ENCODE data around the gene KRTAP4-7. TPM values are rescaled to one million over a fixed set of nuclear protein-coding genes. Genes with fewer than 3 reads are reported as not detected.
A peak's percentile ranks its signal among the peaks of the same experiment; 100 is the strongest.

KRTAP4-7 gene
- total and polyA plus RNA-seq, 2 of the 4 experiments (the other 2 are of a cell fraction), result not detected

DNA sequence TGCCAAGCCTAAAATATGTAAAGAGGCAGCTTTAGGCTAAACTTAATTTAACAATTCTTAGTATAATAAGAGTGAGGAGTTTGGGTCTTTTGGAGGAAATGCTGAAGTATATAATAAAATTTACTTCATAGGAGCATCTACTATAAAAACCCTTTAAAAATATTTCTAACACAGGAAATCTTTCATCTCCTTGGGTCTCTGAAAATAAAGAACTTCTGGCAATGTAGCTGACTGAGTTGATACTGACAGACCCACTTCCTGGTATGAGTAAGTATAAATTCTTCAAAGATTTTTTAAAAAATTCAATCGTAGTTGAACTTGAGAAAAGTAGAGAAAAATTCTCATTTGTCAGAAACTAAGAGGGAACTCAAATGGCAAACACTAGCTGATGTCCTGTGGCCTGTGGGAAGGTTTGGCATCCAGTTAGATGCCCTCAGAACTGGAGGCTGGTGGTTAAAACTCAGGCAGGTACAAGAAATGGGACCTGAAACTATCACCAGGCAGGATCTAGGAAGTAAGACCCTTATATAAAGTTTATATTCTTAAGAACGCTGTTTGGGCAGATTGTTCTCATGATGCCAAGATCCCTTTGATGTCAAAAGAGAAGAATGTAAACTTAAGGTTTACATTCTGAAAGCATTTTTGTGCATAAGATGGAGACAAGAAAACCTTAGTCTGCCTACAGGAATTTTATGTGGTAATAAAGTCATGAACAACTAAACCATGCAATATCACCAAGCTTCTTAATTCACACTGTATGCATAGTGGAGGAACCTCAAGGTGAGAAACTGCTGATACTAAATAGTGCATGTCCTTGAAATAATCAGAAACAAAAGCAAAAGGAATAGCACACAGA is 50.2 kb downstream of the KRTAP4-7 start:
- intact Hi-C loops (cut with micrococcal nuclease) (no loop called here), dilution Hi-C loops (cut with HindIII; ENCODE audit: low sequenced_read_pairs, unreplicated experiment) (no loop called here), in situ Hi-C loops (cut with MboI; ENCODE audit: low sequenced_read_pairs) (no loop called here)
- no TSS peak for BruUV-seq (replicated peaks)
- H3K4me2 ChIP-seq (ENCODE audit: low read depth, low read length), result peak overlapping the region; percentile 80; the same call in 1 of the 2 replicates
- no peak overlapping the region for H2AK9ac ChIP-seq (replicated peaks; ENCODE audit: low read depth, low read length, poor library complexity)
- H3K4ac ChIP-seq (ENCODE audit: low read depth, low read length), result peak overlapping the region; percentile 96
- H4K8ac ChIP-seq (ENCODE audit: low read depth in 2 of 2, low read length in 2 of 2), result peak overlapping the region; percentile 57 to 98
- H3K4me1 ChIP-seq (ENCODE audit: control insufficient read depth, insufficient read depth, low read length), result peaks cover 4% of the 10 kb centered on the region
- WGBS, 2 experiments (ENCODE audit: extremely low coverage in 2 of 2, insufficient read length in 1 of 2), result no CpG with 5 or more reads among the region's 2 CpGs
- H4K5ac ChIP-seq (ENCODE audit: low read depth, low read length), result peak overlapping the region; percentile 97
- H3K9me3 ChIP-seq (ENCODE audit: control insufficient read depth, insufficient read depth, low read length), result no peaks in the 10 kb centered on the region
- H3K23ac ChIP-seq (ENCODE audit: low read depth, low read length), result peak overlapping the region; percentile 95; the same call in 1 of the 2 replicates
- H3K4me3 ChIP-seq (ENCODE audit: insufficient read depth, low read depth, low read length), result no peak overlapping the region
- ChIA-PET CTCF (no interaction called here), POLR2A (ENCODE audit: unreplicated experiment) (no interaction called here)
- peak overlapping the region; percentile 95 for H3K56ac ChIP-seq (ENCODE audit: extremely low read depth, insufficient read depth, low read length)
- peak overlapping the region; percentile 92 for H3K14ac ChIP-seq (replicated peaks; ENCODE audit: low read depth, low read length)
- H3K36me3 ChIP-seq (ENCODE audit: control insufficient read depth, insufficient read depth, low read length), result no peaks in the 10 kb centered on the region
- peak overlapping the region; percentile 99 for H2BK5ac ChIP-seq (ENCODE audit: low read depth, low read length, poor library complexity, severe bottlenecking)
- H2BK15ac ChIP-seq (ENCODE audit: low read depth, low read length), result peak overlapping the region; percentile 97
- no peaks in the 10 kb centered on the region for H4K20me1 ChIP-seq (ENCODE audit: insufficient read depth, low read length)
- H3K18ac ChIP-seq (ENCODE audit: low read depth, low read length), result peak overlapping the region; percentile 99; the same call in 1 of the 2 replicates
- ATAC-seq (ENCODE audit: low read depth) (peak; percentile 77), DNase-seq (peak; percentile 71)
- TF ChIP-seq RCOR1 (IDR thresholded peaks at IDR 0.05; ENCODE audit: insufficient replicate concordance, low read length) (no peak), POLR2A (IDR thresholded peaks at IDR 0.05; ENCODE audit: low read depth, low read length) (no peak), FOS (IDR thresholded peaks at IDR 0.05; ENCODE audit: low read depth, low read length) (no peak), MAFK (IDR thresholded peaks at IDR 0.05; ENCODE audit: low read depth, low read length) (no peak), SMC3 (IDR thresholded peaks at IDR 0.05; ENCODE audit: low read depth, low read length) (no peak), BHLHE40 (IDR thresholded peaks at IDR 0.05; ENCODE audit: low read depth, low read length) (no peak), NFE2L2 (IDR thresholded peaks at IDR 0.05; ENCODE audit: low read depth, low read length) (no peak), RFX5 (IDR thresholded peaks at IDR 0.05; ENCODE audit: low read depth, low read length) (no peak), CEBPB (IDR thresholded peaks at IDR 0.05; ENCODE audit: low read depth, low read length) (no peak; the same call in 1 of the 2 replicates), MXI1 (IDR thresholded peaks at IDR 0.05; ENCODE audit: borderline replicate concordance, low read depth, low read length) (no peak), CHD1 (IDR thresholded peaks at IDR 0.05; ENCODE audit: low read depth, low read length) (no peak), RAD21 (IDR thresholded peaks at IDR 0.05; ENCODE audit: low read length) (no peak)
- TF ChIP-seq, protein P1, sequence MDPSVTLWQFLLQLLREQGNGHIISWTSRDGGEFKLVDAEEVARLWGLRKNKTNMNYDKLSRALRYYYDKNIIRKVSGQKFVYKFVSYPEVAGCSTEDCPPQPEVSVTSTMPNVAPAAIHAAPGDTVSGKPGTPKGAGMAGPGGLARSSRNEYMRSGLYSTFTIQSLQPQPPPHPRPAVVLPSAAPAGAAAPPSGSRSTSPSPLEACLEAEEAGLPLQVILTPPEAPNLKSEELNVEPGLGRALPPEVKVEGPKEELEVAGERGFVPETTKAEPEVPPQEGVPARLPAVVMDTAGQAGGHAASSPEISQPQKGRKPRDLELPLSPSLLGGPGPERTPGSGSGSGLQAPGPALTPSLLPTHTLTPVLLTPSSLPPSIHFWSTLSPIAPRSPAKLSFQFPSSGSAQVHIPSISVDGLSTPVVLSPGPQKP (IDR thresholded peaks at IDR 0.05; ENCODE audit: borderline replicate concordance, low read depth, low read length), result no peak
- TF ChIP-seq, protein P2, sequence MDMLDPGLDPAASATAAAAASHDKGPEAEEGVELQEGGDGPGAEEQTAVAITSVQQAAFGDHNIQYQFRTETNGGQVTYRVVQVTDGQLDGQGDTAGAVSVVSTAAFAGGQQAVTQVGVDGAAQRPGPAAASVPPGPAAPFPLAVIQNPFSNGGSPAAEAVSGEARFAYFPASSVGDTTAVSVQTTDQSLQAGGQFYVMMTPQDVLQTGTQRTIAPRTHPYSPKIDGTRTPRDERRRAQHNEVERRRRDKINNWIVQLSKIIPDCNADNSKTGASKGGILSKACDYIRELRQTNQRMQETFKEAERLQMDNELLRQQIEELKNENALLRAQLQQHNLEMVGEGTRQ (IDR thresholded peaks at IDR 0.05; ENCODE audit: low read depth, low read length), result no peak
- no peaks in the 10 kb centered on the region for H3K27me3 ChIP-seq (ENCODE audit: control insufficient read depth, insufficient read depth, low read length)
- peak overlapping the region; percentile 98 for H2BK120ac ChIP-seq (ENCODE audit: low read depth, low read length)
- H4K91ac ChIP-seq (ENCODE audit: insufficient read depth, low read depth, low read length), result peak overlapping the region; percentile 96
- H2BK20ac ChIP-seq (ENCODE audit: low read depth, low read length), result peak overlapping the region; percentile 98
- H3K79me1 ChIP-seq (ENCODE audit: low read depth in 1 of 2, low read length in 2 of 2), result no peaks in the 10 kb centered on the region
- peak overlapping the region; percentile 33; the same call in 1 of the 2 replicates for H3K9ac ChIP-seq (ENCODE audit: low read depth, low read length)
- no peaks in the 10 kb centered on the region for H3K9me1 ChIP-seq (ENCODE audit: insufficient read depth, low read length)
- peak overlapping the region; percentile 99 for H3K27ac ChIP-seq (ENCODE audit: insufficient read depth, low read length)
- H2AFZ ChIP-seq (replicated peaks; ENCODE audit: low read length, poor library complexity), result peak overlapping the region; percentile 79
- H2AK5ac ChIP-seq (ENCODE audit: low read depth, low read length), result peak overlapping the region; percentile 79; the same call in 1 of the 2 replicates
